ENCODE results near the gene HOXB7. TPM values are rescaled to one million over a fixed set of nuclear protein-coding genes. Genes with fewer than 3 reads are reported as not detected.

The HOXB7 gene
- total RNA-seq, 4 donors from 2014 or later: 5.3 to 11.5 (median 8.4) TPM

DNA sequence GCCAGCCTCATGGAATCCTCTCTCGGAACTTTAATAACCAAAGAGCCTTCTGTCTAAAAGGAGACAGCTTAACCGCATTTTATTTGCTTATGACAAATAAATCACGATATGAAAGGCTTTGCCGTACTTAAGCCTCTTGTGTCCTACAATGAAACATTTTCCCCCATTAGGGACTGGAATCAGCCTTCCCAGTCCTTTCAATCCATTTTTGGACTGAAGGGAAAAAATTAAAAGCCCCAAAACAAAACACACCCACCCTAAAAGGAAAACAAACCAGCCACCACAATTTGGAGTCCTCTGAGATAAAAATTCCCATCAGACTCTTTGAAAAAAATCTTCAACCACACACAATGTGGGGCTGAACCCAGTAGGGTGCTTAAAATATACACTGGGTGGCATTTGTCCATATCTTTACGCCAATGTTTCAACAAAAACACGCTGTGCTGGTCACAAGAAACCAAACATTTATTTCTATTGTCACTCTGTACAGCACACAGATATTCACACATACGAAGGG is 35.7 kb downstream of the HOXB7 start:
- ATAC-seq (ENCODE audit: low FRiP score) (no peak), DNase-seq (ENCODE audit: low spot score) (no peak)
- TF ChIP-seq, protein P1, sequence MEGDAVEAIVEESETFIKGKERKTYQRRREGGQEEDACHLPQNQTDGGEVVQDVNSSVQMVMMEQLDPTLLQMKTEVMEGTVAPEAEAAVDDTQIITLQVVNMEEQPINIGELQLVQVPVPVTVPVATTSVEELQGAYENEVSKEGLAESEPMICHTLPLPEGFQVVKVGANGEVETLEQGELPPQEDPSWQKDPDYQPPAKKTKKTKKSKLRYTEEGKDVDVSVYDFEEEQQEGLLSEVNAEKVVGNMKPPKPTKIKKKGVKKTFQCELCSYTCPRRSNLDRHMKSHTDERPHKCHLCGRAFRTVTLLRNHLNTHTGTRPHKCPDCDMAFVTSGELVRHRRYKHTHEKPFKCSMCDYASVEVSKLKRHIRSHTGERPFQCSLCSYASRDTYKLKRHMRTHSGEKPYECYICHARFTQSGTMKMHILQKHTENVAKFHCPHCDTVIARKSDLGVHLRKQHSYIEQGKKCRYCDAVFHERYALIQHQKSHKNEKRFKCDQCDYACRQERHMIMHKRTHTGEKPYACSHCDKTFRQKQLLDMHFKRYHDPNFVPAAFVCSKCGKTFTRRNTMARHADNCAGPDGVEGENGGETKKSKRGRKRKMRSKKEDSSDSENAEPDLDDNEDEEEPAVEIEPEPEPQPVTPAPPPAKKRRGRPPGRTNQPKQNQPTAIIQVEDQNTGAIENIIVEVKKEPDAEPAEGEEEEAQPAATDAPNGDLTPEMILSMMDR (IDR thresholded peaks at IDR 0.05): no peak

DNA sequence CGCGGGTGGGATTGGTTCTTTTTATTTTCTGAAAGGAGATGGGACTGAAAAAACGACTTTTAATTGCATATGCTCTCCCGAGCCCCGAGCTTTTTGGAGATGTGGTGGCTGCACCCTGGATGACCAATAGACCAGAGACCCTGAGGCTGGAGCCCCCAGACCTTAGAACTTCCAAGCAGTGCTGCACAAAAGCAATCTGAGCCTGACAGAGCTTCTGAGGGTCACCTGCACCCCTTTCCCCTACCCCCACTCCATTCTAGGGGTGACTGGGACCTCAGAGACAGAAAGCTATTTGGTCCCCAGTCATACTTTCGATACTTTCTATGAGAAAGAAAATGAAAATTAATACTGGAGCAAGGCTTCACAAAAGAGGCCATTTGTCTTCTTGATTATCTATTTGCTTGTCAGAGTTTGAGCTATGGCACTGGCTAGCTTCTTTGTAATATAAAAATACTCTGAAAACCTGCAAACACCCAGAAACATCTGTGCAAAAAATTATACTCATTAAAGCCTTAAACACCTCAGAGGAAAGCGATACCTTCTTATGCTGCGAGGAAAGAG is 36.2 kb downstream of the HOXB7 start:
- ATAC-seq (ENCODE audit: low FRiP score) (no peak), DNase-seq (ENCODE audit: low spot score) (no peak)
- TF ChIP-seq, protein P1 (IDR thresholded peaks at IDR 0.05): no peak

DNA sequence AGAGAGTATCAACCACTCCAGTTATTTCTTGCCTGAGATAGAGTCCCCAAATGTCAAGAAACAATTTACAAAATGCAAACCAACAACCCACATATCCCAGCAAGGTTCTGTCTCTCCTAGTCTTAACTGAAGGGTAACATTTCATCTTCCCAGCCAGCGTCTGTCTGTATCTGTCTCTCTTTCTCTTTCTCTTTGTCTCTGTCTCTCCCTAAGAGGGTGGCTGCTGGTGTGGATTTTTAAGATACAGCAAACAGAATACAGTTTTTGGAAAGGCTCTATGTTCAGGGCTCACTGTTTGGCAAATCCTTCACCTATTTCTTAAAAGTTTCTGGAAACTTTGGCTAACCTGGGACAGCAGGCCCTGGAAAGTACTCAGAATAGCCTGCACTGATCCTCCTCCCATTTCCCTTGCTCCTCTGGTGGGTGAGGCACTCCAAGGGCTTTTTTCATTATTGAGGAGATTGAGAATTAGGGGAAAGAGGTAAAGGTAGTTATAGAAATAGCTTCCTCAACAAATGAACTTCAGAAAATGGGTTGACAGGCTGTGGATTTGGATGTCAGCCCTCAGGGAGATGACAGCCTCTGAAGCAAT is 38.9 kb downstream of the HOXB7 start:
- TF ChIP-seq, protein P1 (IDR thresholded peaks at IDR 0.05): no peak

DNA sequence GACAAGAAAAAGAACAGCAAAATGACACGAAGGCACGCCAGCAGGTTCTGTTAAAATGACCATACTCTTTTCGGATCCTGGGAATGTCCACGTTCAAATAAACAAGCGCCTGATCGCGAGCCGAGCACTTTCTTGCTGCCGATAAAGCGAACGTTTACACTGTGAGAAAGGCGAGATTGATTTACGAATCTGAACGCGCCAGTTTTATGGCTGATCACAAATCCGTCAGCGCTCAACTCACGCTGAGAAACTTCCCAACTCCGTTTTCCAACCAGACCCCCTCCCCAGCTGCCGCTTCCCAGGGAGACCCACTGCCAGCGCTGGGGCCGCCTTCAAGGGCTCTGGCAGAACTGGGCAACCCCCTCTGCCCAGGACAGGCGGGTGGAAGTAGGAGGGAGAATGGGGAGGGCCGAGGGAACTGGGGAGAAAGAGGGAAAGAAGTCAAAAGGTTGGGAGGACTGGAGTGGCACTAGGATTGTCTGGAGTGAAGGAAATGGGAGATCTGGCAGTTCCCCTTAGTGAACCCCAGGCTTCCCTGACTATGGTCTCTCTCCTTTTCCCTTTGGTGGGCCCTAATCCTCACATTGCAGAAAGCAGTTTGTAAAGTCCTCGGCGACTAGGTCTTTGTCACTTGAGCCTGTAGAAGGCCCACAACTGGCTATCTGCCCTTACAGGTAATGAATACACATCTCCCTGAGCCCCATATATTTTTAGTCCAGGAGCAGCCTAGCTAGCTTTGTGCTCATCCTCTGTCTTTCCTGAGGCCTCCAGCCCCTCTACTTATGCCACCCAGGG is 39.6 kb downstream of the HOXB7 start:
- DNase-seq (ENCODE audit: low spot score) (no peak), ATAC-seq (ENCODE audit: low FRiP score) (peak; percentile 36)
- TF ChIP-seq, protein P1 (IDR thresholded peaks at IDR 0.05): no peak

More for the DNA sequence above, 38.9 kb downstream of the HOXB7 start:
- DNase-seq (ENCODE audit: low spot score) (no peak), ATAC-seq (ENCODE audit: low FRiP score) (no peak)

DNA sequence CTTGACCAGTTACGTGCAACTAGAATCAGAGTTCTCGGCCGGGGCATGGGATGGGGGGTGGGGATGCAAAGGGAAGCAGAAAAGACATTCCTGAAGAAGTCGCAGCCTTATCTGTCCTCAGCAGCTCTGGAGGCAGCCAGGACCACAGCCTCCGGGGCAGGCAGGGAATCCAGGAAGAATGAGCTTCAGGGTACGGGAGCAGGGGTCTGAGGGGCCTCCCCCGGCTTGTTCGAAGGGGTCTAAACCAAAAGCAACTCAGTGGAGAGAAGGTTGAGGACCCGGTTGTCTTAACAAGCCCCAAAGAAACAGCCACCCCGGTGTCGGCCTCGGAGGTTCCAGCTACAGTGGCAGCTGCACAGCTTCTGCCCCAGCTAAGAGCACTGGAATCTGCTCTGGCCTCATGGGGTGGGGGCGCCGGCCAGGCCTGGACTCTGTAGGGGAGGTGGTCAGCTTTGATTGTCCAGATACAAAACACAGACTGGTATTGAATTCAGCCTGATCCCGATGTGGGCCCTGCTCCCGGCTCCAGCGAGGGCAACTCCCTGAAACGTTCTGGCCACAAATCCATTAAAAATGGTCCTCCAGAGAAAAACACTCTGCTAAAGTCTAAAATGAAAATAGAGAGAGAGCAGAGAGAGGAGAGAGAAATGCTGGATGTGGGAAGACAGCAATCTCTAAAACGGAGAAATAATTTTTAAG is 40.3 kb downstream of the HOXB7 start:
- DNase-seq (ENCODE audit: low spot score): no peak
- TF ChIP-seq, protein P1 (IDR thresholded peaks at IDR 0.05): no peak
- no peak for ATAC-seq (ENCODE audit: low FRiP score)

DNA sequence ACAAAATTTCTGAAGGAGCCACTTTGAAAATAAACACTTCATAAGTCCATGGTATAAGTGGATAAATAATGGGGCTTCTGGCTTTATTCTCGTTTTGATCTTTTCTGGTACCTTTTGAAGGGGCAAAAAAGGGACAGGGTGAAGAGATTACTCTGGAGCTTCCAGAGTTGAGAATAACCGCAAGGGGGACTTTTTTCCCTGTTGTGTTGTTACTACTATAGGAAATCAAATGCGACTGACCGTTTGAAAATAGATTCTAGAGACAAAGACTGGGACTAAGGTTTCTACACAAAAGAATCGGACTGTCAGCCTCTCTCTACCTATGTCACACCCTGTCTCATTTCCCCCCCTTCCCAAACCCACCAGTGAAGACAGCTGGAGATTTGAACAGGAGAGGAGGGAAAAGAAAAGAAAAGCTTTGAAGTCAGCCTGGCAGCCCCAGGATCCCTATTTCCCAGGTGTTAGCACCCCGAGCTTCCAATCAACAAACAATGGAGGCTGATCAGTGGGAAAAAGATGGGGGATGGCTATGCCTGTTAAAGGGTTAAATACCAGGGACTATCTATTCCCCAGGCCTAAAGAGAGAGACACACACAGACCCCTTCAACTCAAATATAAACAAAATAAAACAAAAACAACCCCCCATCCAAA is 41.0 kb downstream of the HOXB7 start:
- TF ChIP-seq, protein P1 (IDR thresholded peaks at IDR 0.05): no peak
- DNase-seq (ENCODE audit: low spot score) (no peak), ATAC-seq (ENCODE audit: low FRiP score) (no peak)

Measured in omental fat pad (tissue), 4 donors.